A204.1 (cell line): ENCODE data around the gene KDM2B.

Source experiments
- FAIRE-seq: peaks from 2 replicates; lab custom pipeline; 2012; peaks lifted over from hg19 to GRCh38; lab: Jason Lieb, UNC

Gene KDM2B

GRCh38 chr12:121580959-121581685 lies at the start of gene KDM2B:
TSS of gene KDM2B (minus strand) at chr12:121581023. CDS start at chr12:121580911, 112 bp downstream.
- FAIRE-seq: no peak

GRCh38 chr12:121628536-121628935 lies 47.7 kb upstream of the KDM2B start:
- FAIRE-seq: no peak

GRCh38 chr12:121628037-121628436 lies 47.2 kb upstream of the KDM2B start:
- FAIRE-seq: no peak

- no peak for FAIRE-seq
Observed at GRCh38 chr12:121626853-121627640, 46.2 kb upstream of the KDM2B start.

GRCh38 chr12:121626087-121626852 lies 45.4 kb upstream of the KDM2B start, which contains the start of gene ORAI1:
TSS of gene ORAI1 (plus strand) at chr12:121626530.
- FAIRE-seq: no peak

- FAIRE-seq: no peak
Observed at GRCh38 chr12:121620333-121620891, 39.6 kb upstream of the KDM2B start.

GRCh38 chr12:121618659-121619233 lies 37.9 kb upstream of the KDM2B start:
- no peak for FAIRE-seq

GRCh38 chr12:121614872-121615467 lies 34.1 kb upstream of the KDM2B start:
- no peak for FAIRE-seq

- FAIRE-seq: no peak
Observed at GRCh38 chr12:121613462-121613861, 32.6 kb upstream of the KDM2B start.

GRCh38 chr12:121611306-121611705 lies 30.5 kb upstream of the KDM2B start:
- FAIRE-seq: no peak

GRCh38 chr12:121610239-121611149 lies 29.7 kb upstream of the KDM2B start:
- no peak for FAIRE-seq

GRCh38 chr12:121608301-121608700 lies 27.5 kb upstream of the KDM2B start:
- no peak for FAIRE-seq

- FAIRE-seq: no peak
Observed at GRCh38 chr12:121603581-121603980, 22.8 kb upstream of the KDM2B start.

- no peak for FAIRE-seq
Observed at GRCh38 chr12:121602766-121603165, 21.9 kb upstream of the KDM2B start.

GRCh38 chr12:121600702-121601336 lies 20.0 kb upstream of the KDM2B start:
- no peak for FAIRE-seq

- FAIRE-seq: no peak
Observed at GRCh38 chr12:121596526-121596925, 15.7 kb upstream of the KDM2B start.

- FAIRE-seq: no peak
Observed at GRCh38 chr12:121595520-121595919, 14.7 kb upstream of the KDM2B start.

- no peak for FAIRE-seq
Observed at GRCh38 chr12:121592320-121592719, 11.5 kb upstream of the KDM2B start.

- FAIRE-seq: no peak
Observed at GRCh38 chr12:121590476-121591143, 9.8 kb upstream of the KDM2B start.
